ENCODE results near the gene ASL.
A peak's percentile ranks its signal among the peaks of the same experiment; 100 is the strongest.
"Not testable (repeated sequence)": the region's sequence is repeated elsewhere in the genome, so short reads cannot be mapped to it uniquely, and the experiment has no call there.

Gene ASL

DNA sequence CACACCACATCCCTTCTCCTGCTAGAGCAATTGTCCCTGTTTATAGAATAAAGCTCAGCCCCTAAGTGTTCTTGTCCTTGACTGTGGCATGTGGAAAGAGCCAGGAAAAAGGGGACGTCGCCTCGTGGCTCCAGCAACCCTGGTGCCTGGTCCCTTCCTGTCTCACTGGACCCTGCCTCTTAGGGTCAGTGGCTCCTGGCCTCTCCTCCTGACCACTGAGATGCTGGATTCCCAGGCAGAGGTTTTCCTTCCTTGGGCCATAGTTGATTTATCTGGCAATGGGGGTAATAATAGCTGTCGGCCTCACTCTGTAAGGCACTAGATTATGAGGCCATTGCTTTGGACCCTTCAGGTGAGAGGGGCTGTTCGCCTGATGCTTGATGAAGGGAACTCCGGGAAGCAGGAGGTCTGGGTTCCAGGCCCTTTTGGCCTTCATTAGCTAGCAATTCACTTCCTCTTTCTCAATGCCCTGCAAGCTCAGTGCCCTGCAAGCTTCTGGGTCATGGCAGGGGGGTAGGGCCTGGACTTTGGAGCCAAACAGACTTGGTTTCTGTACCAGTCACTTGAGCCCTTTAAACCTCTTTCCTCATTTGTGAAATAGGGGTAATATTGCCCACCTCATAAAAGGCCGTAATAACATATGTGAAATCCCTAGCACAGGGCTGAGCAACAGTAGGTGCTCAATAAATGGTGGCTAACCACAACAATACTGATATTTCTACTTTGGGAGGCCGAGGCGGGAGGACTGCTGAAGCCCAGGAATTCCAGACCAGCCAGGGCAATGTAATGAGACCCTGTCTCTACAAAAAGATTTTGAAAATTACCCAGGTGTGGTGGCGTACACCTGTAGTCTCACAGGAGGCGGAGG, 1.1 kb downstream of the ASL start:
- no peak for DNase-seq

DNA sequence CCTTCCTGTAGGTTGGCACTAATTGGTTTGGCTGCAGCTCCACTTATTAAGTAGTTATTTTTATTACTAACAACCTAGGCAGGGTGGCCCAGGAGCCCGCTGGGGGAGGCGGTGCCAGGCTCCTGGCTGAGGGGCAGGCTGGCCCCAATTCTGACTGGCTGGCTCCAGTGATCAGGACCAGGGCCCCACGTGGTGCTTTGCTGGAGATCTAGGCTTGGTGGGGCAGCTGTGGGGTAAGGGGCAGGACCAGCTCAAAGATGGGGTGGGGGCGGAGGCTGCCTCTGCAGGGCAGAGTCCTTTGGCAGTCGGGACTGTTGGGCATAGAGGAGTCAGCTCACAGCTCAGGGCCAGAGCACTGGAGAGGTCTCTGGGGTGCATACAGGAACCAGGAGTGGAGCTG, 2.4 kb downstream of the ASL start:
- no peak for DNase-seq

DNA sequence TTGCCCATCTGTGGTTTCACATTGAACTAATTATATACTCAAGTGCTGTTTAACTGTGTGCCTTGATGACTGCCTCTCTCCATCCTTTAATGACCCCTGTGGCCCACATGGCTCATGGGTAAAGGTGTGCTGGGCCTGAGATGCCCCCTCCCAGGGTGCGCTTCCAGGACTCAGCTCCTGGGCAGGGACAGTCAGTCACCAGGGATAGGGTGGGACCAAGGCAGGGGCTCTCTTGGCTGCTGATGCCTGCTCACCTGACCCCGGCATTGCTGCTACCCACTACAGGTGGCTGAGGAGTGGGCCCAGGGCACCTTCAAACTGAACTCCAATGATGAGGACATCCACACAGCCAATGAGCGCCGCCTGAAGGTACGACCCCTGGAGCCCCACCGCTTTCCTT, 6.5 kb downstream of the ASL start:
- no peak for DNase-seq

DNA sequence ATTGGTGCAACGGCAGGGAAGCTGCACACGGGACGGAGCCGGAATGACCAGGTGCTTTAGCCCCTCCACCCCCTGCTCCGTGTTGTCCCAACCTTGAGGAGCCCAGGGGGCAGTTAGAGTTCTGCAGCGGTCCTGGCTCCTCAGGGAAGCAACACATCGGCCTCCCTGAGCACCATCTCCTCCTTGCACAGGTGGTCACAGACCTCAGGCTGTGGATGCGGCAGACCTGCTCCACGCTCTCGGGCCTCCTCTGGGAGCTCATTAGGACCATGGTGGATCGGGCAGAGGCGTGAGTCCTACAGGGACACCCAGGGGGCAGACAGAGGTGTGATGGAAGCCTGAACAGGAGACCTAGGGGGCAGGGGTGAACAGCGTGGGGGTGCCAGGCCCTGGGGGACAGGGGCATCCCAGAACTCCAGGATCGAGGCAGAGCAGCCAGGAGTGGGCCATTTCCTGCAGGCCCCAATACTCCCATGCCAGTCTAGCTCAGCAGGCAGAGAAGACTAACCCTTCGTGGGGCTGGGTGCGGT, 7.3 kb downstream of the ASL start:
- no peak for DNase-seq

DNA sequence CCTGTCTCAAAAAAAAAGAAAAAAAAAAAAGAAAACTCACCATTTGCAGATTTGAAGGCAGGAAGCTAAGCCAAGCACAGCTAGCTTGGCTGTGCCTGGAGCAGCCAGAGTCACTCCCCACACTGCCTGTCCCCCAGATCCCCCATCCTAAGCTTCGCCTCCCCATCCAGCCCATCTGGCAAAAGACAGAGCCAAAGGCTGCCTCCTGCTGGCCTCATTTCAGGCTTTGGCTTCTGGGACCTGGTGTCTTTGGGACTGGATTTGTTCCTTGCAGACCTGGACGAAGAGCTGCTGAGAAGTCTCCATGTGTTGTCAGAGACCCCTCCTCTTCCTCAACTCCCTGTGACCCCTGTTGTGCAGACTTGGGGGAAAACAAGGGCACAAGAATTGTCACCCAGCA, 8.1 kb downstream of the ASL start:
- no peak for DNase-seq

DNA sequence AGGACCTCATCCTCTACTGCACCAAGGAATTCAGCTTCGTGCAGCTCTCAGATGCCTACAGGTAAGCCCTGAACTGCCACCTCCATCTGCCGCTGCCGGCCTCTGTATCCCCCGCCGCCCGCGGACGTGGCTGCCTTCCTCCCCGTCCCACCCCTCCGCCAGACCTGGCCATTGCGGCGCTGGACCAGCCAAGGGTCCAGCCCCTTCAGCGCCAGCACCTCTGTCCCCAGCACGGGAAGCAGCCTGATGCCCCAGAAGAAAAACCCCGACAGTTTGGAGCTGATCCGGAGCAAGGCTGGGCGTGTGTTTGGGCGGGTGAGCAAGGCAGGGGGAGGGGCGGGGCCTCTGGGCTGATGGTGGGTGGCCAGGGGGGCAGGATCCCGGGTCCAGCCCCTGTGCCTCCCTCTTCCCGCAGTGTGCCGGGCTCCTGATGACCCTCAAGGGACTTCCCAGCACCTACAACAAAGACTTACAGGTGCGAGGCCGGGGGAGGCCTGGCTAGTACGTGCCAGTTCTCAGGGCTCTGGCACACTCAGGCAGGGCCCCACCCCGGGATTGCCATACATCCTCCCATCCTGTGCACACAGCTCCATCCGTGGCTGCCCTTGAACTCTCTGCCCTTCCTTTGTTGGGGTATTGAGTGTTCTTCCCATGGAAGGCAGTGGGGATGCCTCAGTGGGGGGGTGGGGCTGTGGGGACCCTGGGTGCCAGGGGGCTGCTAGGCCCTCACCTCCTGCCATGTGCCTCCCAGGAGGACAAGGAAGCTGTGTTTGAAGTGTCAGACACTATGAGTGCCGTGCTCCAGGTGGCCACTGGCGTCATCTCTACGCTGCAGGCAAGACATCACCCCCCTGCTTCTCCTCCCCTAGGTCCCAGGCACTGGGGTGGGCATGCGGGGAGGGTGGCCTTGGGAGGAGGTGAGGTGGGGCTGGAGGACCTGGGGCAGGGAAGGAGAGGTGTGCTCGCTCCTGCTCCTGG, 13.5 kb downstream of the ASL start:
- DNase-seq, result no peak

DNA sequence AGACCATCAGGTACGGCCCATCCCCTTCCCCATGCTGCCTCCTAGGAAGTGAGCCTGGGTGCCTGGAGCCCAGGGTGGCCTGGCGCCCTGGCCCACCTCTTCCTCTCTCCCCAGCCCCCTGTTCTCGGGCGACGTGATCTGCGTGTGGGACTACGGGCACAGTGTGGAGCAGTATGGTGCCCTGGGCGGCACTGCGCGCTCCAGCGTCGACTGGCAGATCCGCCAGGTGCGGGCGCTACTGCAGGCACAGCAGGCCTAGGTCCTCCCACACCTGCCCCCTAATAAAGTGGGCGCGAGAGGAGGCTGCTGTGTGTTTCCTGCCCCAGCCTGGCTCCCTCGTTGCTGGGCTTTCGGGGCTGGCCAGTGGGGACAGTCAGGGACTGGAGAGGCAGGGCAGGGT, 17.0 kb downstream of the ASL start:
- DNase-seq, result no peak

DNA sequence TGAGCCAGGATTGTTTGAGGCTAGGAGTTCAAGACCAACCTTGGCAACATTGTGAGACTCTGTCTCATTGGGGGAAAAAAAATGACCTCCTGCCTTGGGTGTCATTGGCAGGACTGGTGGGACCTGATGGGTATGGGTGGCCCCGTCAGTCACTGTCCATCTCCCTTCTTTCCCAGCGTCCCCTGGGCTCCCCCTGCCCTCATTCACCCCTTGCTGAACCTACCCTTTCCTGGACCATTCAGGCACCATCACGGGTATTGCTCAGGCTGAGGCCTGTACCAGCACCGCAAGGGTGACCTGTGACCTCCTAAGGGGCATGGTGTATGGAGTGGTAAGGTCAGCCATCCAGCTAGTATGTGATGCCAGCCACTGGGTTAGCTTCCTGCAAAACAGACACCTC, 19.4 kb downstream of the ASL start:
- DNase-seq, result no peak

DNA sequence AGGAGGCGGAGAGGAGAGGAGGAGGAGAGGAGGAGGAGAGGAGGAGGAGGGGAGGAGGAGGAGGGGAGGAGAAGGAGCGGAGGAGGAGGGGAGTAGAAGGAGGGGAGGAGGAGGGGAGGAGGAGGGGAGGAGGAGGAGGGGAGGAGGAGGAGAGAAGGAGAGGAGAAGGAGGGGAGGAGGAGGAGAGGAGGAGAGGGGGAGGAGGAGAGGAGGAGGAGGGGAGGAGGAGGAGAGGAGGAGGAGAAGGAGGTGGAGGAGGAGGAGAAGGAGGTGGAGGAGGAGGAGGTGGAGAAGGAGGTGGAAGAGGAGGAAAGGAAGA, 23.6 kb downstream of the ASL start:
- no peak for DNase-seq

DNA sequence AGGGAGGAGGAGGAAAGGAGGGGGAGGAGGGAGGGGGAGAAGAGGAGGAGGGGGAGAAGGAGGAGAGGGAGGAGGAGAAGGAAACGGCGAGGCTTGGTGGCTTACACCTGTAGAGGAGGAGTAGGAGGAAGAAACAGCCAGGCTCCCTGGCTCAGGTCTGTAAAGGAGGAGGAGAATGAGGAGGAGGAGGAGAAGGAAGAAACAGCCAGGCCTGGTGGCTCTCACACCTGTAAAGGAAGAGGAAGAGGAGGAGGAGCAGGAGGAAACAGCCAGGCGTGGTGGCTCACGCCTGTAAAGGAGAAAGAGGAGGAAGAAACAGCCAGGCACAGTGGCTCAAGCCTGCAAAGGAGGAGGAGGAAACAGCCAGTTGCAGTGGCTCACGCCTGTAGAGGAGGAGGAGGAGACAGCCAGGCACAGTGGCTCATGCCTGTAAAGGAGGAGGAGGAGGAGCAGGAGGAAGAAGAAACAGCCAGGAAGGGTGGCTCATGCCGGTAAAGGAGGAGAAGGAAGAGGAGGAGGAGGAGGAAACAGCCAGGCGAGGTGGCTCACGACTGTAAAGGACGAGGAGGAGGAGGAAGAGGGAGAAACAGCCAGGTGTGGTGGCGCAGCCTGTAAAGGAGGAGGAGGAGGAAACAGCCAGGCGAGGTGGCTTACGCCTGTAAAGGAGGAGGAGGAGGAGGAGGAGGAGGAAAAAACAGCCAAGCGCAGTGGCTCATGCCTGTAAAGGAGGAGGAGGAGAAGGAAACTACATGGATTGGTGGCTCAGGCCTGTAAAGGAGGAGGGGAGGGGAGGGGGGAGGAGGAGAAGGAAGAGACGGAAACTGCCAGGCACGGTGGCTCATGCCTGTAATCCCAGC, 24.2 kb downstream of the ASL start:
- DNase-seq, result peak; percentile 30

DNA sequence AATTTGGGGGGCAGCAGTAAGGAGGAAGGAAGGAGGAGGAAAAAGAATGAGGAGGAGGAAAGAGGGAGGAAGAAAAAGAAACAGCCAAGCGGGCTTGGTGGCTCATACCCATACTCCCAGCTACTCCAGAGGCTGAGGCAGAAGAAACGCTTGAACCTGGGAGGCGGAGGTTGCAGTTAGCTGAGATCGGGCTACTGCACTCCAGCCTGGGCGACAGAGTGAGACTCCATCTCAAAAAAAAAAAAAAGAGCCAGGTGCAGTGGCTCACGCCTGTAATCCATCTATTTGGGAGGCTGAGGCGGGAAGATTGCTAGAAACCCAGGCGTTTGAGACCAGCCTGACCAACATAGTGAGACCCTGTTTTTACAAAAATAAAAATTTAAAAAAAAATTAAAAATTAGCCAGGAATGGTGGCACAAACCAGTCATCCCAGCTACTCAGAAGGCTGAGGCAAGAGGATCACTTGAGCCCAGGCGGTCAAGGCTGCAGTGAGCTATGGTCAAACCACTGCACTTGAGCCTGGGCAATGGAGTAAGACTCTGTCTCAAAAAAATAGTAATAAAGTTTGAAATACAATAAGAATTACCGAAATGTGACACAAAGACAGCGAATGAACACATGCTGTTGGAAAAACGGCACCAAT, 24.9 kb downstream of the ASL start:
- no peak for DNase-seq

DNA sequence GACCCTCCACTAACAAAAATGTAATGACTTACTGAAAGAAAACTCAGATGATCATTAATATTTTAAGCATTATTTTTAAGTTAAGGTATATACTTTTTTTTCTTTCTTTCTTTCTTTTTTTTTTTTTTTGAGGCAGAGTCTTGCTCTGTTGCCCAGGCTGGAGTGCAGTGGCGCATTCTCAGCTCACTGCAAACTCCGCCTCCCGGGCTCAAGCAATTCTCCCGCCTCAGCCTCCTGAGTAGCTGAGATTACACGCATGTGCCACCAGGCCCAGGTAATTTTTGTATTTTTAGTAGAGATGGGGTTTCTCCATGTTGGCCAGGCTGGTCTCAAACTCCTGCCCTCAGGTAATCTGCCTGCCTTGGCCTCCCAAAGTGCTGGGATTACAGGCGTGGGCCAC, 26.5 kb downstream of the ASL start:
- not testable (repeated sequence) for DNase-seq

DNA sequence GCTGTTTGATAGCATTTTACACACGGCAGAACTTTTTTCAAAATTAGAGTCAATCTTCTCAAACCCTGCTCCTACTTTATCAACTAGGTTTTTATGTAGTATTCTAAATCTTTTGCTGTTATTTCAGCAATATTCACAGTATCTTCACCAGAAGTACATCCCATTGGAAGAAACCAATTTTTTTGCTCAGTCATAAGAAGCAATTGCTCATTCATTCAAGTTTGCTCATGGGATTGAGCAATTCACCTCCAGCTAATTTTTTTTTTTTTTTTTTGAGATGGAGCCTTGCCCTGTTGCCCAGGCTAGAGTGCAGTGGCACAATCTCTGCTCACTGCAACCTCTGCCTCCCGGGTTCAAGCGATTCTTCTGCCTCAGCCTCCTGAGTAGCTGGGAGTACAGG, 28.4 kb downstream of the ASL start:
- DNase-seq, result not testable (repeated sequence)

DNA sequence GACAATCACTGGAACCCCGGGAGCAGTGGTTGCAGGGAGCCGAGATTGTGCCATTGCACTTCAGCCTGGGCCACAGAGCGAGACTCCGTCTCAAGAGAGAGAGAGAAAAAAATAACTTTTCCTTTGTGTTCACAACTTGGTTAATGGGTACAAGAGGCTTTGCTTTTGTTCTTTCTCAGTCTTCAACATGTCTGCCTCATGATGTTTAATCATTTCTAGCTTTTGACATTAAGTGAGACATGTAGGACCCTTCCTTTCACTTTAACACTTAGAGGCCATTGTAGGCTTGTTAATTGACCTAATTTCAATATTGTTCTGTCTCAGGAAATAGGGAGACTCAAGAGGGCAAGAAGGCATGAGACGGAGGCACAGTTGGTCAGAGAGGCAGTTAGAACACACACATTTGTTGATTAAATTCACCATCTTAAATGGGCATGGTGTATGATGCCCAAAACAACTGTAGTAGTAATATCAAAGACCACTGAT, 29.7 kb downstream of the ASL start:
- no peak for DNase-seq

DNA sequence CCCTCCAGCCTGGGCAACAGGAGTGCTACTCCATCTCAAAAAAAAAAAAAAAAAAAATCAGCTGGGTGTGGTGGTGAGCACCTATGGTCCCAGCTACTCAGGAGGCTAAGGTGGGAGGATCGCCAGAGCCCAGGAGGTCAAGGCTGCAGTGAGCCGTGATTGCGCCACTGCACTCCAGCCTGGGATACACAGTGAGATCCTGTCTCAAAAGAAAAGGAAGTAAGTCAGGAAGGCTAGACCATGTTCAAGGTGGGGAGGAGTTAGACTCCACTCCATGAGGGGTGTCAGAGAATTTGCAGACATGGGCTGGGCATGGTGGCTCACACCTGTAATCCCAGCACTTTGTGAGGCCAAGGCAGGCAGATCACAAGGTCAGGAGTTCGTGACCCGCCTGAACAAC, 32.8 kb downstream of the ASL start:
- DNase-seq, result not testable (repeated sequence)

DNA sequence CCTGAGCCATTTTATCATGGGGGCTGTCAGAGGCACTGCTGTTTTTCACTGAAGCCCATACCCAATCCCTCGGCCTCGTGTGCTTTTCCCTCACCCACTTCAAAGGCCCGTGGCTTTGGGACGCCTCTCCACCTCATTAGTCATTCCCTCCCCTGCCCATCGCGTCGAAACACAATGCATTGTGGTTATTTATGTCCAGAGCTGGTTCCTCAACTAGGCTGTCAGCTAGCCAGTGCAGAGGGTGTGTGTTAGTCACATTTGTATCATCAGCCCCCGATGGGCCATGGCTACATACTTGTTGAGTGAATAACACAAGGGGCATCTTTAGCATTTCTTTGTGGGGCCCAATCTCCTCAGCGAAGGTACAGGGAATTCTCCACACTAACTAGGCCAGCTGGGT, 35.2 kb downstream of the ASL start:
- no peak for DNase-seq

DNA sequence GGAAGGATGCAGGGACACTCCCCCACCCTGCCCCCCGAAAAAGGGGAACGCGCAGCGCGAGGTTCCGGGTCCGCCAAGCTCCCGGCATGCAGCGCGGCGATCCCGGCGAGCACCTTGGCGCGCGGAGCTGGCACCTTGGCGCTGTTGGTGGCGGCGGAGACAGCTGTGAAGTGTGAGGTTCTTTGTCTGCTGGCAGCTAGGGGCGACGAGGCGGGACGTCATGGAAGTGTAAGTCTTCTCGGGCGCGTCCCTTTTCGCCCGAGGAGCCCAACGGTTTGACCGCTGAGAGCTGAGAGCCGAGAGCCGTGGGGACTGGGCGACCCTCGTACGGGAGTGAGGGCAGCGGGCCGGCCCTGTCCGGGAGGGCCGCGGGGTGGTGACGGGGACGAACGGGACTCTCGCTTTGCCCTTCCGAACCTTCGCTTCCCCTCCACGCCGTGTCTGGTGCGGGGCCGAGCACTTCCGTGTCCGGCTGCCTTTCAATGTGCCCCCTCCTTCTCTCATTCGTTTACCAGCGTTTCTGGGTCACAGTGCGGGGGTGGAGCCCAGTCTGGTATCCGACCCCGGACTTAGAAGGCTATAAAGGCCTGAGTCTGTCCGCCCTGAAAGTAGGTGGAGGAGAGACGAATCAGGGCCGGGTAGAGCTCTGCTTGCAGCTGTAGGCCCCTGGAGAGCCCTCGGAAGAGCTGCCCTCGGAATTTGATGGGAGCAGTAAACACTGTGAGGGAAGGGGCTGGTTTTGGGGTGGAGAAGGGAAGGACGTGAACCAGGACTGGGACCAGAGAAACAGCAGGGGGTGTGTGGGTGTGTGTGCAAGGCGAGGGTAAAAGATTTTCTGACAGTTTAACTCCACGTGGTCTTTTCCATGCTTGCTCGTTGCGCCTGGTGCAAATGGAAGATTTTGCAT, 39.4 kb downstream of the ASL start, which contains the start of gene CRCP:
TSS of gene CRCP (plus strand) at position 105 of the 907 bp plus-strand sequence. CDS start at position 221, 116 bp downstream.
- DNase-seq, result peak; percentile 86

DNA sequence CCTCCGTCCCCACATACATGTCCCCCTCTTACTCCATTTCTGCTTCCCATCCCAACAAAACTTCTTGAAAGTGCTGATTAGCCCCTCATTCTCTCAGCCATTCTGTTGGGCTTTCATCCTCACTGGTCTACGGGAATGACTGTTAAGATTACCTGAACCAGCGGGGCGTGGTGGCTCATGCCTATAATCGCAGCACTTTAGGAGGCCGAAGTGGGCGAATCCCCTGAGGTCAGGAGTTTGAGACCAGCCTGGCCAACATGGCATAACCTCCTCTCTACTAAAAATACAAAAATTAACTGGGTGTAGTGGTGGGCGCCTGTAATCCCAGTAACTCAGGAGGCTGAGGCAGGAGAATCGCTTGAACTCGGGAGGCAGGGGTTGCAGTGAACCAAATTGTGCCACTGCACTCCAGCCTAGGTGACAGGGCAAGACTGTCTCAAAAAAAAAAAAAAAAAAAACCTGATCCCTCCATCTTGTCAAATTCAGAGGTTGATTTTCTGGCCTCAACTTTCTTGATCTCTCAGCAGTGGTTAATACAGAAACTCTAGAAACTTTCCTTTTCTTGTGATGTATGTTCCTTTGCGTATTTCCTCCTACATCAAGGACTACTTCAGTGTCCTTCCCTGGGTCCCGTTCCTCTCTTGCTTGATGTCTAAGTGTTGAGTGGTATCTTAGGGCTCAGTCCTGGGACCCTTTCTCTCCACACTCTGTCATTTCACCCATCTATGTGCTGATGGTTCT, 41.2 kb downstream of the ASL start:
- DNase-seq, result not testable (repeated sequence)

DNA sequence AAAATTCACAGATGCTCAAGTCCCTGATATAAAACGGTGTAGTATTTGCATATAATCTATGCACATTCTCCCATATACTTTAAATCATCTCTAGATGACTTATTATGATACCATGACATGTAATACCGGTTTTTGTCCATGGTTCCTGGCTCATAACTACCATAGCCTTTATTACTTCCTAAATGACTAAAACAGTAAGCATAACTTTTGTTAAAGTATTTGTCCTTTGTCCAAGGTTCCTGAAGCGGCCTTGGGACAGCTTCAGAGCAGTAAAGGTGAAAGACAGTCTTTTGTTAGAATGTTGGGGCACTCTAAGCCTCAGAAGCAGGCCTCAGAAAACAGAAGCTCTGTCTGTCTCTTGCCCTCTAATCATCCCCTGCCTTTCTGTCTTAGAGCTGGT, 43.0 kb downstream of the ASL start:
- DNase-seq, result no peak

DNA sequence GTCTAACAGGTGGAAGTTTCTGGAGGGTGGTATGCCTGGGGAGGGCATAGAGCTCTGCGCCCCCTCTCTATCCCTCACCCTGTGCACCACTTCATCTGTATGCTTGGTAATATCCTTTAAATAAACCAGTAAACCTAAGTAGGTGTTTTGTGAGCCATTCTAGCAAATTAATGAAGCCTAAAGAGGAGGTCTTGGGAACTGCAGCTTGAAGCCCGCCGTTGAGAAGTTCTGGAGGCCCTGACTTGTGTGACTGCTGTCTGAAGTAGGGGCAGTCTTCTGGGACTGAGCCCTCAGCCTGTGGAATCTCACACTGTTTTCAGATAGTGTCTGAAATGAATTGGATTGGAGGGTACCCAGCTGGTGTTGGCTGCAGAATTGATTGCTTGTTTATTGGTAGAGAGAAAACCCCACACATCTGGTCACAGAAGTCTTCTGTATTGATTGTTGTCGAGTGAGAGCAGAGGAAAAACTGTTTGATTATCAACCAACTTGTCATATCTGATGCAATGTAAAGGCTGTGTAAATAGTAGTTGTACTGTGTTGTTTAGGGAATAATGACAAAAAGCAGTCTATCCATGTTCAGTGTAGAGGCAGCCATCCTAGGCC, 43.7 kb downstream of the ASL start:
- DNase-seq, result no peak
